HepG2 (cell line): ENCODE data around the gene ATRNL1.

Source experiments
- PLRG1 ChIP-seq: fragments of 450-650 bp; conservative IDR thresholded peaks from 2 replicates; pipeline ENCODE4 v1.6.1; 2016
- RELA ChIP-seq: sonication (generic); formaldehyde crosslinking; IDR thresholded peaks from 2 replicates; pipeline ENCODE4 v1.4.0; 2020; ENCODE audit warnings: missing genetic modification reagents
- SIN3A ChIP-seq: IDR thresholded peaks from 2 replicates; pipeline ENCODE4 v1.6.1; 2011; ENCODE audit warnings: low read depth, mild to moderate bottlenecking, control low read depth, low read length, borderline replicate concordance
- SUZ12 ChIP-seq: fragments of 150-350 bp; IDR thresholded peaks from 2 replicates; pipeline ENCODE4 v1.6.1; 2014; ENCODE audit warnings: low read depth, low read length
- ZNF576 ChIP-seq: sonication (generic); formaldehyde crosslinking; IDR thresholded peaks from 2 replicates; pipeline ENCODE4 v1.4.0; 2020; ENCODE audit warnings: mild to moderate bottlenecking, missing genetic modification reagents

GRCh38 chr10:115604627-115605026, 511.5 kb downstream of the ATRNL1 start:
- no peak for TF ChIP-seq PLRG1
- no peak for TF ChIP-seq SIN3A
- TF ChIP-seq SUZ12 = no peak
- TF ChIP-seq ZNF576 (CRISPR knock-in tag) = no peak
- no peak for TF ChIP-seq RELA
